Upper lobe of right lung (tissue), 1 donor: ENCODE results near the gene A1BG. TPM values are rescaled to one million over a fixed set of nuclear protein-coding genes. Genes with fewer than 3 reads are reported as not detected.

Experiments used
- ATAC-seq: fragments of 200-7000 bp; cut with Tn5 transposase; one replicate; pipeline ENCODE4 v1.9.1; 2020; ENCODE audit warnings: mild to moderate bottlenecking, moderate library complexity
- DNase-seq: peaks from one replicate; pipeline ENCODE4 v3.0.0-alpha.2; 2020
- H3K27ac ChIP-seq: fragments of 200-600 bp; one replicate; pipeline ENCODE4 v1.8.0; 2022
- H3K27me3 ChIP-seq: fragments of 200-600 bp; one replicate; pipeline ENCODE4 v1.8.0; 2022; ENCODE audit warnings: mild to moderate bottlenecking
- H3K36me3 ChIP-seq: fragments of 200-600 bp; one replicate; pipeline ENCODE4 v1.8.0; 2022
- H3K4me1 ChIP-seq: fragments of 200-600 bp; one replicate; pipeline ENCODE4 v1.8.0; 2022
- H3K4me3 ChIP-seq: fragments of 200-600 bp; one replicate; pipeline ENCODE4 v1.8.0; 2022; ENCODE audit warnings: mild to moderate bottlenecking
- H3K9me3 ChIP-seq: fragments of 200-600 bp; one replicate; pipeline ENCODE4 v1.8.0; 2022
- CTCF ChIP-seq: fragments of 200-600 bp; IDR thresholded peaks from one replicate; pipeline ENCODE4 v1.8.0; 2022; ENCODE audit warnings: antibody characterized with exemption
- intact Hi-C: fragments of 100-400 bp; cut with DNase I; formaldehyde crosslinking; loops from one replicate; pipeline ENCODE4 v1.11.0; 2022
- total RNA-seq: library from RNA; stranded (reverse); fragmentation: NEBNext Ultra II Directional; extraction: Animal tissue kit (Norgen Biotek cat#: 25700); gene quantifications from one replicate; pipeline ENCODE4 v1.2.1, GENCODE V29; 2021
- donor health status: DM: no; HTN: yes; CAD: no; lungs with severe emphysema.

Gene A1BG
- total RNA-seq, 1 donor from 2014 or later, result 12.7 TPM

- intact Hi-C loops, result no loop called here
- no peak for DNase-seq
- Histone ChIP-seq H3K4me3 (no peak overlapping the region), H3K9me3 (no peaks in the 10 kb centered on the region), H3K36me3 (no peaks in the 10 kb centered on the region), H3K27me3 (peaks cover 13% of the 10 kb centered on the region), H3K27ac (no peak overlapping the region), H3K4me1 (peaks cover 5% of the 10 kb centered on the region)
- no peak for ATAC-seq
- no peak for TF ChIP-seq CTCF
These were observed 1.3 kb upstream of the A1BG start for GRCh38 chr19:58354478-58355030.

GRCh38 chr19:58353717-58354477 lies 605 bp upstream of the A1BG start:
- H3K27ac ChIP-seq, result no peak overlapping the region
- no peak for TF ChIP-seq CTCF
- intact Hi-C loops, result no loop called here
- H3K4me1 ChIP-seq, result peaks cover 5% of the 10 kb centered on the region
- no peaks in the 10 kb centered on the region for H3K9me3 ChIP-seq
- no peak overlapping the region for H3K4me3 ChIP-seq
- DNase-seq, result no peak
- no peak for ATAC-seq
- H3K36me3 ChIP-seq, result no peaks in the 10 kb centered on the region
- H3K27me3 ChIP-seq, result peaks cover 13% of the 10 kb centered on the region

- Histone ChIP-seq H3K9me3 (no peaks in the 10 kb centered on the region), H3K27me3 (peaks cover 16% of the 10 kb centered on the region), H3K36me3 (no peaks in the 10 kb centered on the region), H3K4me3 (no peak overlapping the region), H3K27ac (no peak overlapping the region), H3K4me1 (peaks cover 5% of the 10 kb centered on the region)
- no peak for TF ChIP-seq CTCF
- intact Hi-C loops, result no loop called here
- no peak for ATAC-seq
- DNase-seq, result no peak
These were observed 1.1 kb downstream of the A1BG start for GRCh38 chr19:58351990-58352755.

- intact Hi-C loops, result no loop called here
These were observed 1.8 kb downstream of the A1BG start for GRCh38 chr19:58351558-58351878.

More at GRCh38 chr19:58351558-58351878, 1.8 kb downstream of the A1BG start:
- no peak for TF ChIP-seq CTCF
- no peaks in the 10 kb centered on the region for H3K36me3 ChIP-seq
- no peak overlapping the region for H3K27ac ChIP-seq
- no peak overlapping the region for H3K4me3 ChIP-seq
- H3K27me3 ChIP-seq, result peaks cover 14% of the 10 kb centered on the region
- no peaks in the 10 kb centered on the region for H3K9me3 ChIP-seq
- DNase-seq, result no peak
- peaks cover 7% of the 10 kb centered on the region for H3K4me1 ChIP-seq
- ATAC-seq, result no peak
